PFSK-1 (cell line): ENCODE data around the gene TUBB2A.

ENCODE experiments used
- FOXP2 ChIP-seq: optimal IDR thresholded peaks from 2 replicates; pipeline ENCODE3; 2011; ENCODE audit warnings: borderline replicate concordance, control low read depth, inconsistent platforms; ENCODE audit not compliant: insufficient read depth; ENCODE audit errors: extremely low read length, extremely low read depth
- POLR2AphosphoS5 ChIP-seq: IDR thresholded peaks from 2 replicates; pipeline ENCODE4 v1.6.1; 2012; ENCODE audit warnings: low read depth, mild to moderate bottlenecking, control low read depth, low read length, moderate library complexity
- REST ChIP-seq, 2 experiments: IDR thresholded peaks; 2 replicates each; pipeline versions ENCODE4 v1.6.1 to v1.8.0; 2011 to 2012; ENCODE audit warnings: low read depth in 2 of 2, low read length in 2 of 2, control low read depth in 1 of 2, inconsistent platforms in 1 of 2, mild to moderate bottlenecking in 1 of 2, moderate library complexity in 1 of 2; ENCODE audit not compliant: insufficient read depth in 1 of 2
- SIN3A ChIP-seq: IDR thresholded peaks from 2 replicates; pipeline ENCODE4 v1.6.1; 2012; ENCODE audit warnings: mild to moderate bottlenecking, low read length, moderate library complexity, borderline replicate concordance; ENCODE audit not compliant: insufficient read depth
- TAF1 ChIP-seq: IDR thresholded peaks from 2 replicates; pipeline ENCODE4 v1.6.1; 2012; ENCODE audit warnings: low read length, control low read depth, borderline replicate concordance; ENCODE audit not compliant: insufficient read depth

Gene TUBB2A

DNA sequence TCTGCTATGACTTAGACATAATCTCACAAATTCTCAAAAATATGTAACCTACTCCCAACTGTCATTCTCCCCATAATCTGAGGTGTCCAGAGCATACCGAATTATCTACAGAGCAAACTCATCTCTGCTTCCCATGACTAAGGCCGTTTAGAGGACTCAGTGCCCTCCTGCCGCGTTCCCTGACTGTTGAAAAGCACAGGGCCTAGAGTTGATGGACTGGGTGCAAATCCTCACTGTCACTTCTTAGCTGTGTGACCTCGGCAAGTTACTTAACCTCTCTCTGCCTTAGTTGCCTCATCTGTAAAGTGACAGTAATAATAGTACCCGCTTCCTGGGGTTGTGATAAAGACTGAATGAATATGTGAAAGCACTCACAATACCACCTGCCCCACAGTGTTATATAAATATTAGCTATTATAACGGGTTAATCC lies 4.7 kb upstream of the TUBB2A start:
- TF ChIP-seq REST (IDR thresholded peaks at IDR 0.05; ENCODE audit: insufficient read depth in 1 of 2, low read depth in 2 of 2, low read length in 2 of 2) = no peak

- TF ChIP-seq POLR2AphosphoS5 (no peak), TAF1 (no peak), REST (IDR thresholded peaks at IDR 0.05; ENCODE audit: insufficient read depth in 1 of 2, low read depth in 2 of 2, low read length in 2 of 2) (no peak), SIN3A (no peak), FOXP2 (no peak)
These were observed 2.7 kb upstream of the TUBB2A start for GRCh38 chr6:3159805-3160781.

GRCh38 chr6:3156184-3157130 lies 887 bp downstream of the TUBB2A start:
- 0 out of 4 replicates have a peak, but pooled peaks of 1 of the 2 experiments have one; percentile 33 for TF ChIP-seq REST (IDR thresholded peaks at IDR 0.05; ENCODE audit: insufficient read depth in 1 of 2, low read depth in 2 of 2, low read length in 2 of 2)

GRCh38 chr6:3152689-3153088 lies 4.7 kb downstream of the TUBB2A start:
- TF ChIP-seq FOXP2 = no peak
- no peak for TF ChIP-seq SIN3A
- no peak for TF ChIP-seq POLR2AphosphoS5
- TF ChIP-seq TAF1 = no peak

DNA sequence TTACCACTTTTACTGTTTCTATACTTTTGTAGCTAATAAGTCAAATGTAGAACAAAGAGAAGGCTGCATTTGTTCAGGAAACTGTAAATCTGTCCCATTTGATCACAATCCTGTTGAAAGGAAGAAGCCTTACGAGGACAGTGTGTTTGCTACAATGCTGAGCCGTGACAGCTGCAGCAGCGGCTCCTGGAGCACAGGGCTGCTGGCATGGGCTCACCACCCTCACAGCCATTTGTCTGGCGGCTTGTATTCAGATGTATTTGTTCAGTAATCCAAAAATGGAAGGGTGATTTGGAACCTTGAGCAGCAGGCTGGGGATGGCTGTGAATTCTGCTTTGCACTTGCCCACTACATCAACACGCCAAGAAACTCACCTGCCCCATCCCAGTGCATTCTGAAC lies 5.7 kb downstream of the TUBB2A start:
- no peak for TF ChIP-seq REST (IDR thresholded peaks at IDR 0.05; ENCODE audit: insufficient read depth in 1 of 2, low read depth in 2 of 2, low read length in 2 of 2)
- no peak for TF ChIP-seq SIN3A
- no peak for TF ChIP-seq TAF1
- no peak for TF ChIP-seq FOXP2
- TF ChIP-seq POLR2AphosphoS5 = no peak
